CD1c-positive myeloid dendritic cell (primary cell): ENCODE measurements around the gene ZIC2.
"Not testable (repeated sequence)": the region's sequence is repeated elsewhere in the genome, so short reads cannot be mapped to it uniquely, and the experiment has no call there.

Experiments used
- DNase-seq: peaks from one replicate; pipeline ENCODE4 v3.0.0-alpha.2; 2016; ENCODE audit errors: extremely low spot score

Gene ZIC2

DNA sequence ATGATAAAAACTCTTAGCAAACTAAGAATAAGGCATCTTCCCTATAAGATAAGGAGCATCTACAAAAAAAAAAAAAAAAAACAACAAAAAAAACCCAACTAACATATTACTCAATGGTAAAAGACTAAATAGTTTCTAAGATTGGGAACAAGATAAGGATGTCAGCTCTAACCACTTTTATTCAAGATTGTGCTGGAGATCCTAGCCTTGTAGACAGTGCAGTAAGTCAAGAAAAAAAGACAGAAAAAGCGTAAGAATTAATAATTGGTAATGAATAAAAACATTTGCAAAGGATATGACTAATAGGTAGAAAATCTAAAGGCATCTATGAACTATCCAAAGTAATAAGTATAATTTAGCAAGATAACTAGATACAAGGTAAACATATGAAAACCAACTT is 33.0 kb downstream of the ZIC2 start:
- DNase-seq, result no peak

DNA sequence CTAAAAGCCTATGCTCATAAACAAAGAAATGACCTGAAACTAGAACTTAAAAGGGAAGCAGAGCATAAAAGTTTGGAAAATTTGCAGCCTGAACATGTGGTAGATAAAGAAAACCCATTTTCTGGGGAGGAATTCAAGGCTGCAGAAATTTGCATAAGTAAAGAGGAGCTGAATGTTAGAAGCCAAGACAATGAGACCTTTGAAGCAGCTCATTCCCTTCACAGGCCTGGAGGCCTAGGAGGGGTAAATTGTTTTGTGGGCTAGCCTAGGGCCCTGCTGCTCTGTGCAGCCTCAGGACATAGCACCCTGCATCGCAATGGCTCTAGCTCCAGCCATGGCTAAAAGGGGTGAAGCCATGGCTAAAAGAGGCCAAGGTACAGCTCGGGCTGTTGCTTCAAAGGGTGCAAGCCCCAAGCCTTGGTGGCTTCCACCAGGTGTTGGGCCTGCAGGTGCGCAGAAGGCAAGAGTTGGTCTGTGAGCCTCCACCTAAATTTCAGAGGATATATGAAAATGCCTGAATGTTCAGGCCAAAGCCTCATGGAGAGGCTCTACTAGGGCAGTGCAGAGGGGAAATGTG is 38.3 kb downstream of the ZIC2 start:
- DNase-seq, result no peak

DNA sequence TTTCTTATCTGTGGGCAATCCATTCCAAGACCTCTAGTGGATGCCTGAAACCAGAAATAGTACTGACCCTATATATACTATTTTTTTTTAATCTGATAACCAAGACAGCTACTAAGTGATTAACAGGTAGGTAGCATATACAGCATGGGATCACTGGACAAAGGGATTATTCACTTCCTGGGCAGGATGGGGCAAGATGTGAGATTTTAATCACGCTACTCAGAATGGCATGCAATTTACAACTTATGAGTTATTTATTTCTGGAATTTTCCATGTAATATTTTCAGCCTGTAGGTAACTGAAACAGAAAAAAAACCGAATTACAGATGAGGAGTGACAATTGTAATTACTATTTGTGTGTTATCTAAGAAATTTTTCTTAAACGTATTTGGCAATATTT is 41.2 kb downstream of the ZIC2 start:
- no peak for DNase-seq

DNA sequence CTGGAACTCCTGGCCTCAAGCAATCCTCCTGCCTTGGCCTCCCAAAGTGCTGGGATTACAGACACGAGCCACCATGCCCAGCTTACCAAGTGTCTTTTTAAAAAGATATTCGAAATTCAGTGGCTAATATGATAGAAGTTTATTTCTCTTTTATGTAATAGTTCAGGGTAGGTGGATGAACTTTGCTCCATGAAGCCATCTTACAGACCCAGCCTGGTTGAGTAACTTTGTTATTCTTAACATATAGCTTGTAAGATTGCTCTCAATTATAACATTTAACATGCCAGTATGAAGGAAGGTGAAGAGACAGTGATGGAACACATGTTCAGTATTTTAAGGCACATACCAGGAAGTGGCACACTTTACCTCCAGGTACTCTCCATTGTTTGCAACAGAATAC is 42.4 kb downstream of the ZIC2 start:
- no peak for DNase-seq

DNA sequence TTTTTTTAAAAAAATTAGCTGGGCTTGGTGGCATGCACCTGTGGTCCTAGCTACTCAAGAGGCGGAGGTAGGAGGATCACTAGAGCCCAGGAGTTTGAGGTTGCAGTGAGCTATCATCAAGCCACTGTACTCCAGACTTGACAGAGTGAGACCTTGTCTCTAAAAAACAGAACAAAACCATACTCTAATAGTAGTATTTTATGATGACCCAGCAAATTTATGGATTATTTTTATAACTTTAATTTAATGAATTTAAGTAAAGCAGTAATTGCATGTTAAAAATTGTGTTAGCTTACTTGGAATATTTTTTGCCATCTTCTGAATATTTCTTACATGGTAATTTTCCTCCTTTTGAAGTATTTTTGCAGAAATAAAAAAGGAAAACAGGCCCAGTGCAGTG is 48.3 kb downstream of the ZIC2 start:
- DNase-seq, result no peak

DNA sequence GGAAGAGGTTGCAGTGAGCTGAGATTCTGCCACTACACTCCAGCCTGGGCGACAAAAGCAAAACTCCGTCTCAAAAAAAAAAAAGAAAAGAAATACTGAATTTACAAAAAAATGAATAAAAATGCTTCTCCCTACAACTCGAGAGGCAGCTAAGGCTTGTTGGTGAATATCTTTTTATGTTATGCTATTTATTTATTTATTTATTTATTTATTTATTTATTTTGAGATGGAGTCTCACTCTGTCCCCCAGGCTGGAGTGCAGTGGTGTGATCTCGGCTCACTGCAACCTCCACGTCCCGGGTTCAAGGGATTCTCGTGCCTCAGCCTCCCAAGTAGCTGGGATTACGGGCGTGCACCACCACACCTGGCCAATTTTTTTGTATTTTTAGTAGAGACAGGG is 51.1 kb downstream of the ZIC2 start:
- DNase-seq, result not testable (repeated sequence)

DNA sequence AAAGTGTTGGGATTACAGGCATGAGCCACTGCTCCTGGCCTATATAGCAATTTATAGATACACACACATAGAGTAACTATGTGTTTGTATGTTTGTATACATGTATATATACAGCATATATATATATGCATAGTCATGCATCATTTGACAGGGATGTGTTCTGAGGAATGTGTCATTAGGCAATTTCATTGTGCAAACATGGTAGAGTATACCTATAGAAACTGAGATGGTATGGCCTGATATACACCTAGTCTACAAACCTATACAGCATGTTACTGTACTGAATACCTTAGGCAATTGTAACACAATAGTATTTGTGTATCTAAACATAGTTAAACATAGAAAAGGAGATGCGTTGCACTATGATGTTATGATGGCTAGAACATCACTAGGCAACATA is 54.4 kb downstream of the ZIC2 start:
- DNase-seq, result no peak
